Fibroblast of lung (primary cell): ENCODE measurements around the gene PCDHAC2. TPM values are rescaled to one million over a fixed set of nuclear protein-coding genes. Genes with fewer than 3 reads are reported as not detected.

Experiments
- DNase-seq, 2 donors: peaks; one replicate each; pipeline versions ENCODE4 v3.0.0 to v3.0.0-alpha.2; 2010; ENCODE audit warnings: low read depth in 2 of 2
- H2AFZ ChIP-seq: 2 replicates; pipeline ENCODE4 v1.5.1; 2012; ENCODE audit warnings: low read length, control low read depth, inconsistent platforms
- H3K27ac ChIP-seq: 2 replicates; pipeline ENCODE4 v1.5.1; 2011; ENCODE audit warnings: low read length, control low read depth; ENCODE audit not compliant: insufficient read depth
- H3K27me3 ChIP-seq: 2 replicates; pipeline ENCODE4 v1.5.1; 2011; ENCODE audit warnings: mild to moderate bottlenecking, low read length; ENCODE audit not compliant: control insufficient read depth, insufficient read depth
- H3K36me3 ChIP-seq: 2 replicates; pipeline ENCODE4 v1.5.1; 2011; ENCODE audit warnings: low read length; ENCODE audit not compliant: control insufficient read depth, insufficient read depth
- H3K4me1 ChIP-seq: 2 replicates; pipeline ENCODE4 v1.5.1; 2011; ENCODE audit warnings: low read length; ENCODE audit not compliant: control insufficient read depth, insufficient read depth; ENCODE audit errors: extremely low read depth
- H3K4me2 ChIP-seq: 2 replicates; pipeline ENCODE4 v1.5.1; 2011; ENCODE audit warnings: low read length, control low read depth; ENCODE audit not compliant: insufficient read depth; ENCODE audit errors: extremely low read depth
- H3K4me3 ChIP-seq, 4 experiments: fragments of 200-600 bp in 1 of 4; sonication (generic) in 1 of 4; replicated peaks in 1 of 4; 2 replicates each; pipeline ENCODE4 v1.5.1; 2011 to 2016; ENCODE audit warnings: low read length in 4 of 4, low read depth in 3 of 4, mild to moderate bottlenecking in 3 of 4, control low read depth in 2 of 4, inconsistent platforms in 1 of 4, mixed read lengths in 1 of 4; ENCODE audit not compliant: insufficient read depth in 1 of 4; ENCODE audit errors: control extremely low read depth in 1 of 4
- H3K79me2 ChIP-seq: 2 replicates; pipeline ENCODE4 v1.5.1; 2012; ENCODE audit warnings: mild to moderate bottlenecking, low read length, inconsistent platforms; ENCODE audit not compliant: control insufficient read depth, insufficient read depth
- H3K9ac ChIP-seq: 2 replicates; pipeline ENCODE4 v1.5.1; 2011; ENCODE audit warnings: mild to moderate bottlenecking, low read length, control low read depth; ENCODE audit not compliant: insufficient read depth
- H3K9me3 ChIP-seq: 2 replicates; pipeline ENCODE4 v1.5.1; 2012; ENCODE audit warnings: low read depth, low read length; ENCODE audit not compliant: control insufficient read depth, insufficient read depth
- H4K20me1 ChIP-seq: 2 replicates; pipeline ENCODE4 v1.5.1; 2011; ENCODE audit warnings: low read length; ENCODE audit not compliant: control insufficient read depth, insufficient read depth; ENCODE audit errors: extremely low read depth
- EZH2 ChIP-seq: IDR thresholded peaks from 2 replicates; pipeline ENCODE4 v1.5.1; 2012; ENCODE audit warnings: low read length, control low read depth, mild to moderate bottlenecking; ENCODE audit errors: missing control alignments
- polyA plus RNA-seq, 2 donors: library from polyadenylated mRNA; depleted of rRNA in 1 of 2; stranded (reverse) in 1 of 2; unstranded in 1 of 2; fragments of >200 nt; gene quantifications; 2 replicates each; pipeline ENCODE4 v1.2.1, GENCODE V29; 2011 to 2012; ENCODE audit warnings: missing spikeins in 1 of 2
- total RNA-seq: library from RNA; depleted of rRNA; stranded (reverse); fragments of >200 nt; gene quantifications from 2 replicates; pipeline ENCODE4 v1.2.1, GENCODE V29; 2014
- TF ChIP-seq, protein P1 (sequence below), 2 donors: IDR thresholded peaks in 1 of 2; conservative IDR thresholded peaks in 1 of 2; 1 replicate in 1 of 2; 2 replicates in 1 of 2; pipeline ENCODE4 v1.5.1; 2011 to 2012; ENCODE audit warnings: low read length in 2 of 2, control low read depth in 1 of 2, inconsistent platforms in 1 of 2, low read depth in 1 of 2, mild to moderate bottlenecking in 1 of 2

PCDHAC2 gene
- total and polyA plus RNA-seq, 2 donors (not counting 1 experiment from before 2014, with no cell fraction given), result 0.48 to 1.7 TPM

DNA sequence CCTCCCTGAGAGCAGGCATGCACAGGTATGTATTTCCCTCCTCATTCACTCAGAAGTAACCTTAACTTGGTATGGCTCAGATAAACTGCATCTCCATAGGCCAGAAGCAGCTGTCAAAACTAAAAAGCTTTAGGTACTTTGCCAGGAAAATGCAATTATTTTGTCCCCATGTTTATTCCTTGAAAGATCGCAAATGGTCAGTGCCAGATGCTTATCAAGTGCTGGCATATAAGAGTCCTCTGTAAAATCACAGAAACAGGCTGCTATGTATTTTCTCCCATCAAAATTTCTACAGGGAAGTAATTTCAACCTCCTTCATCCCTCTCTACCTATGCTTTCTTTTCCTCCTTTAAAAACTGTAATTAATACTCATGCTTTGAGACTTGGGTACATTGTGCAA lies 12.7 kb downstream of the PCDHAC2 start:
- H3K79me2 ChIP-seq, result no peaks in the 10 kb centered on the region
- no peak for TF ChIP-seq EZH2
- TF ChIP-seq, protein P1, sequence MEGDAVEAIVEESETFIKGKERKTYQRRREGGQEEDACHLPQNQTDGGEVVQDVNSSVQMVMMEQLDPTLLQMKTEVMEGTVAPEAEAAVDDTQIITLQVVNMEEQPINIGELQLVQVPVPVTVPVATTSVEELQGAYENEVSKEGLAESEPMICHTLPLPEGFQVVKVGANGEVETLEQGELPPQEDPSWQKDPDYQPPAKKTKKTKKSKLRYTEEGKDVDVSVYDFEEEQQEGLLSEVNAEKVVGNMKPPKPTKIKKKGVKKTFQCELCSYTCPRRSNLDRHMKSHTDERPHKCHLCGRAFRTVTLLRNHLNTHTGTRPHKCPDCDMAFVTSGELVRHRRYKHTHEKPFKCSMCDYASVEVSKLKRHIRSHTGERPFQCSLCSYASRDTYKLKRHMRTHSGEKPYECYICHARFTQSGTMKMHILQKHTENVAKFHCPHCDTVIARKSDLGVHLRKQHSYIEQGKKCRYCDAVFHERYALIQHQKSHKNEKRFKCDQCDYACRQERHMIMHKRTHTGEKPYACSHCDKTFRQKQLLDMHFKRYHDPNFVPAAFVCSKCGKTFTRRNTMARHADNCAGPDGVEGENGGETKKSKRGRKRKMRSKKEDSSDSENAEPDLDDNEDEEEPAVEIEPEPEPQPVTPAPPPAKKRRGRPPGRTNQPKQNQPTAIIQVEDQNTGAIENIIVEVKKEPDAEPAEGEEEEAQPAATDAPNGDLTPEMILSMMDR (conservative IDR thresholded peaks at IDR 0.05 in 1 of 2, IDR thresholded peaks at IDR 0.05 in 1 of 2; ENCODE audit: low read depth in 1 of 2, low read length in 2 of 2), result no peak
- H3K27me3 ChIP-seq, result no peaks in the 10 kb centered on the region
- H2AFZ ChIP-seq, result no peak overlapping the region
- no peaks in the 10 kb centered on the region for H4K20me1 ChIP-seq
- no peak for DNase-seq
- H3K9me3 ChIP-seq, result no peaks in the 10 kb centered on the region
- no peaks in the 10 kb centered on the region for H3K4me1 ChIP-seq
- no peaks in the 10 kb centered on the region for H3K36me3 ChIP-seq
- H3K4me3 ChIP-seq, result no peak overlapping the region
- no peak overlapping the region for H3K4me2 ChIP-seq
- no peak overlapping the region for H3K9ac ChIP-seq
- H3K27ac ChIP-seq, result no peak overlapping the region

DNA sequence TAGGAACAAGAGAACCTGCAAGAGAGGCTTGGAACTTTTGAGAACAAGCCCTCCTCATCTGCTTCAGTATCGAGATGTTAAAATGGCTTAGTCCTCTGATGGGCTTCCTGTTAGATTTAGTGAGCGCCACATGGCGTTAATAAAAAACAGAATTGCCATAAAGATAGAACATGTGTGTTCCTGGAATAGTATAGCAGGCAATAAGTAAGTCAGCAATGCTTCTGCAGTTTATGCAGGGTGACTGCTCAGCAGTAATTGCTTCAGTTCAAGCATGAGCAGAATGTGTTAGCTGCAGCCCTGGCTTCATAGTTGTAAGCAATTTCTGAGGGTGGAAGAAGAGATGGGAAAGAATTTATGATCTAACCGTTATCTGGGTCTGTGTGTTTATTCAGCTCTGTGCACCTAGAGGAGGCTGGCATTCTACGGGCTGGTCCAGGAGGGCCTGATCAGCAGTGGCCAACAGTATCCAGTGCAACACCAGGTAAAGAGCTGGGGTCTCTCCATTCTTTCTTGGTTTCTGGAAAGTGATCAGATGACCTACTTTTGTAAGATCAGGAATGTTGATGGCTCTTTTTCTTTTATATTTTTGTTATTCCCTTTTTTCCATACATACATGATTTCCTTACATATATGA lies 15.9 kb downstream of the PCDHAC2 start:
- Histone ChIP-seq H3K4me3 (no peak overlapping the region), H3K27ac (no peak overlapping the region), H3K79me2 (no peaks in the 10 kb centered on the region), H3K4me1 (no peaks in the 10 kb centered on the region), H3K9me3 (no peaks in the 10 kb centered on the region), H3K36me3 (no peaks in the 10 kb centered on the region), H3K4me2 (no peak overlapping the region), H4K20me1 (no peaks in the 10 kb centered on the region), H2AFZ (no peak overlapping the region), H3K9ac (no peak overlapping the region), H3K27me3 (no peaks in the 10 kb centered on the region)
- no peak for DNase-seq
- TF ChIP-seq, protein P1 (conservative IDR thresholded peaks at IDR 0.05 in 1 of 2, IDR thresholded peaks at IDR 0.05 in 1 of 2; ENCODE audit: low read depth in 1 of 2, low read length in 2 of 2), result no peak
- TF ChIP-seq EZH2, result no peak

DNA sequence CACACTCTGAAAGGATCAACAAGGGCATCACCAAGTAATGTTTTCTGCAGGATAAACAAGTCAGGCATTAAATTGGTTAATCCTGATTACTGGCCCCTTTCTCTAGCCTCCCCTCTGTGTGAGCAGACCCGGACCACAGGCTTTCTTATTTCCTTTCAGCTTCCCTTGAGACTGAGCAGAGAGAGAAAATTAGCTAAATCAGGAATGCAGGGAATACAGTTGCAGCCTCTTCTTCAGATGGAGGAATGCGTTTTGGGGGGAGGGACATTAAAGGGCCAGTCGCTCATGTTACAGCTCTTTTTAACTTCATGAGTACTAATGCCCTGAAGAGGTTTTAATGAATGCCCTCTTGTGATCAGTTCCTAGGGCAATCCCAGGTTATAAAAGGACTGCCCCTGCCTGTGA lies 19.8 kb downstream of the PCDHAC2 start:
- no peaks in the 10 kb centered on the region for H3K9me3 ChIP-seq
- H3K36me3 ChIP-seq, result no peaks in the 10 kb centered on the region
- no peaks in the 10 kb centered on the region for H3K79me2 ChIP-seq
- no peak overlapping the region for H3K4me3 ChIP-seq
- H3K4me1 ChIP-seq, result no peaks in the 10 kb centered on the region
- H3K9ac ChIP-seq, result no peak overlapping the region
- H2AFZ ChIP-seq, result no peak overlapping the region
- no peak overlapping the region for H3K4me2 ChIP-seq
- TF ChIP-seq, protein P1 (conservative IDR thresholded peaks at IDR 0.05 in 1 of 2, IDR thresholded peaks at IDR 0.05 in 1 of 2; ENCODE audit: low read depth in 1 of 2, low read length in 2 of 2), result no peak
- TF ChIP-seq EZH2, result no peak
- H4K20me1 ChIP-seq, result no peaks in the 10 kb centered on the region
- no peaks in the 10 kb centered on the region for H3K27me3 ChIP-seq
- H3K27ac ChIP-seq, result no peak overlapping the region
- no peak for DNase-seq
